Stimulated activated CD8-positive, alpha-beta memory T cell treated with anti-CD3 and anti-CD28 coated beads, Interleukin-12 subunit alpha, Interleukin-12 subunit beta, amount 100 ng/mL, for 1 hour (primary cell): ENCODE measurements around the gene SLC17A4.

Experiments
- DNase-seq: peaks from one replicate; pipeline ENCODE4 v3.0.0-alpha.2; 2020; ENCODE audit warnings: low read depth

The SLC17A4 gene

GRCh38 chr6:25816252-25816651 is 61.7 kb downstream of the SLC17A4 start:
- no peak for DNase-seq

- no peak for DNase-seq
These were observed 66.8 kb downstream of the SLC17A4 start for GRCh38 chr6:25821341-25821740.

- DNase-seq = no peak
These were observed 74.8 kb downstream of the SLC17A4 start for GRCh38 chr6:25829375-25829774.

GRCh38 chr6:25830458-25830857 is 75.9 kb downstream of the SLC17A4 start:
- no peak for DNase-seq
